ENCODE results near the gene NKX1-2.

NKX1-2 gene

DNA sequence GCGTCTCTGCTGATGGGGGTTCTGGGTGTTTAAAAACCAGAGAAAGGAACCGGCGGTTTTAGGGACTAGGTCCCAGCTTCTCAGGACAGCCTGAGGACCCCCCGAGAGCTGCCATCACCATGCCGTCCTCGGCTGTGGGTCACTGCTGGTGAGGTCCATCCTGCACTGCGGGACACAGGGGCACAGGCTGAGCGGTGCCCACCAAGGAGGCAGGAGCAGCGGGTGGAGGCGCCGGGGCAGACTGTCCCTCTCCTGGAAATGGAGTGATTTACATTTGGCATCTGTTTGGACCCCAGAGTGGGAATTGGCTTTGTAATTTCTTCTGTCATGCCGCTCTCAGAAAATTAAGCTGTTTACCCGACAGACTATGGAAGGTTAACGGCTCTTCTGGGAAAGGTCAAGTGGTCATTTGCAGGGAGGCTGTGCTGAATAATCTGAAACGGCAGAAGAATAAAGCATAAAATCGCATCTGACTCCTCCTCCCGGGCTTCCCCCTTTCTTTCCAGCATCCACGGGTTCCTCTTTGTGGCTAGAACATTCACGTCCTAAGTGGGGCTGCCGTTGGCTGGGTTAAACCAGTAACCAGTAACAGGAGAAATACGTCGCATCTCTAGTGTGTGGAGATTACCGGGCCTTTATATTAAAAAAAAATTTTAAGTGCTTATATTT is 43.5 kb upstream of the NKX1-2 start (continued):
- TF ChIP-seq ZNF76 (tag by site-specific recombination; IDR thresholded peaks at IDR 0.05; ENCODE audit: borderline replicate concordance, low read depth) (no peak), ZNF362 (tag by site-specific recombination; IDR thresholded peaks at IDR 0.05) (no peak), ZNF843 (tag by site-specific recombination; IDR thresholded peaks at IDR 0.05) (no peak), ZSCAN5A (tag by site-specific recombination; IDR thresholded peaks at IDR 0.05) (no peak), ZNF623 (tag by site-specific recombination; IDR thresholded peaks at IDR 0.05) (no peak), ZNF24 (tag by site-specific recombination; IDR thresholded peaks at IDR 0.05) (no peak), ZNF670 (tag by site-specific recombination; IDR thresholded peaks at IDR 0.05; ENCODE audit: low read depth) (no peak), ZXDB (tag by site-specific recombination; IDR thresholded peaks at IDR 0.05) (no peak), BCL11B (tag by site-specific recombination; IDR thresholded peaks at IDR 0.05; ENCODE audit: low read depth) (no peak), ZNF274 (IDR thresholded peaks at IDR 0.05; ENCODE audit: low read length) (no peak), ZNF274 (tag by site-specific recombination; IDR thresholded peaks at IDR 0.05; ENCODE audit: borderline replicate concordance) (no peak), OVOL3 (tag by site-specific recombination; IDR thresholded peaks at IDR 0.05) (no peak)
- TF ChIP-seq, protein P1, sequence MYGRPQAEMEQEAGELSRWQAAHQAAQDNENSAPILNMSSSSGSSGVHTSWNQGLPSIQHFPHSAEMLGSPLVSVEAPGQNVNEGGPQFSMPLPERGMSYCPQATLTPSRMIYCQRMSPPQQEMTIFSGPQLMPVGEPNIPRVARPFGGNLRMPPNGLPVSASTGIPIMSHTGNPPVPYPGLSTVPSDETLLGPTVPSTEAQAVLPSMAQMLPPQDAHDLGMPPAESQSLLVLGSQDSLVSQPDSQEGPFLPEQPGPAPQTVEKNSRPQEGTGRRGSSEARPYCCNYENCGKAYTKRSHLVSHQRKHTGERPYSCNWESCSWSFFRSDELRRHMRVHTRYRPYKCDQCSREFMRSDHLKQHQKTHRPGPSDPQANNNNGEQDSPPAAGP (tag by site-specific recombination; IDR thresholded peaks at IDR 0.05): no peak

GRCh38 chr10:124492266-124492665 is 42.4 kb upstream of the NKX1-2 start:
- no peak for TF ChIP-seq ZNF747 (tag by site-specific recombination; IDR thresholded peaks at IDR 0.05)
- TF ChIP-seq, protein P2, sequence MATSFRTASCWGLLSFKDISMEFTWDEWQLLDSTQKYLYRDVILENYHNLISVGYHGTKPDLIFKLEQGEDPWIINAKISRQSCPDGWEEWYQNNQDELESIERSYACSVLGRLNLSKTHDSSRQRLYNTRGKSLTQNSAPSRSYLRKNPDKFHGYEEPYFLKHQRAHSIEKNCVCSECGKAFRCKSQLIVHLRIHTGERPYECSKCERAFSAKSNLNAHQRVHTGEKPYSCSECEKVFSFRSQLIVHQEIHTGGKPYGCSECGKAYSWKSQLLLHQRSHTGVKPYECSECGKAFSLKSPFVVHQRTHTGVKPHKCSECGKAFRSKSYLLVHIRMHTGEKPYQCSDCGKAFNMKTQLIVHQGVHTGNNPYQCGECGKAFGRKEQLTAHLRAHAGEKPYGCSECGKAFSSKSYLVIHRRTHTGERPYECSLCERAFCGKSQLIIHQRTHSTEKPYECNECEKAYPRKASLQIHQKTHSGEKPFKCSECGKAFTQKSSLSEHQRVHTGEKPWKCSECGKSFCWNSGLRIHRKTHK (tag by site-specific recombination; IDR thresholded peaks at IDR 0.05): no peak
- no peak for TF ChIP-seq GLIS1 (tag by site-specific recombination; IDR thresholded peaks at IDR 0.05)
- no peak for TF ChIP-seq KLF10 (tag by site-specific recombination; IDR thresholded peaks at IDR 0.05)
- TF ChIP-seq ZNF140 (tag by site-specific recombination; IDR thresholded peaks at IDR 0.05): no peak
- no peak for TF ChIP-seq ZNF362 (tag by site-specific recombination; IDR thresholded peaks at IDR 0.05)
- no peak for TF ChIP-seq ZNF660 (tag by site-specific recombination; IDR thresholded peaks at IDR 0.05)
- TF ChIP-seq ZNF335 (tag by site-specific recombination; conservative IDR thresholded peaks at IDR 0.05): no peak
- TF ChIP-seq ZNF2 (tag by site-specific recombination; IDR thresholded peaks at IDR 0.05): no peak
- no peak for TF ChIP-seq GLI2 (tag by site-specific recombination; IDR thresholded peaks at IDR 0.05; ENCODE audit: borderline replicate concordance, low read depth)
- TF ChIP-seq ZNF223 (tag by site-specific recombination; IDR thresholded peaks at IDR 0.05): no peak
- TF ChIP-seq ZNF785 (tag by site-specific recombination; IDR thresholded peaks at IDR 0.05): no peak
- no peak for TF ChIP-seq ZNF514 (tag by site-specific recombination; IDR thresholded peaks at IDR 0.05)
- TF ChIP-seq ZNF175 (tag by site-specific recombination; IDR thresholded peaks at IDR 0.05): no peak
- no peak for TF ChIP-seq ZNF837 (tag by site-specific recombination; IDR thresholded peaks at IDR 0.05)
- no peak for TF ChIP-seq ZNF549 (tag by site-specific recombination; IDR thresholded peaks at IDR 0.05)
- TF ChIP-seq SCRT2 (tag by site-specific recombination; IDR thresholded peaks at IDR 0.05): no peak
- TF ChIP-seq ZNF391 (tag by site-specific recombination; IDR thresholded peaks at IDR 0.05; ENCODE audit: borderline replicate concordance, low read depth): no peak
- Histone ChIP-seq H3K27ac (ENCODE audit: extremely low read depth, low read depth, low read length) (no peak overlapping the region), H3K4me1 (ENCODE audit: control insufficient read depth, insufficient read depth, low read length) (no peaks in the 10 kb centered on the region), H3K9me3 (ENCODE audit: control insufficient read depth, insufficient read depth, low read depth, low read length) (no peaks in the 10 kb centered on the region), H3K4me3 (ENCODE audit: low read depth, low read length) (no peak overlapping the region), H3K36me3 (ENCODE audit: control insufficient read depth in 2 of 2, insufficient read depth in 1 of 2, low read length in 2 of 2) (no peaks in the 10 kb centered on the region)
- ChIA-PET POLR2A (no interaction called here), CTCF (no interaction called here)
